AG08396 (cell line): Measurements from ENCODE around the gene AGO3.
A peak's percentile ranks its signal among the peaks of the same experiment; 100 is the strongest.
"Not testable (repeated sequence)": the region's sequence is repeated elsewhere in the genome, so short reads cannot be mapped to it uniquely, and the experiment has no call there.

ENCODE experiments used
- DNase-seq: peaks from one replicate; pipeline ENCODE4 v3.0.0; 2012; ENCODE audit warnings: low spot score, mixed read lengths

AGO3 gene

DNA sequence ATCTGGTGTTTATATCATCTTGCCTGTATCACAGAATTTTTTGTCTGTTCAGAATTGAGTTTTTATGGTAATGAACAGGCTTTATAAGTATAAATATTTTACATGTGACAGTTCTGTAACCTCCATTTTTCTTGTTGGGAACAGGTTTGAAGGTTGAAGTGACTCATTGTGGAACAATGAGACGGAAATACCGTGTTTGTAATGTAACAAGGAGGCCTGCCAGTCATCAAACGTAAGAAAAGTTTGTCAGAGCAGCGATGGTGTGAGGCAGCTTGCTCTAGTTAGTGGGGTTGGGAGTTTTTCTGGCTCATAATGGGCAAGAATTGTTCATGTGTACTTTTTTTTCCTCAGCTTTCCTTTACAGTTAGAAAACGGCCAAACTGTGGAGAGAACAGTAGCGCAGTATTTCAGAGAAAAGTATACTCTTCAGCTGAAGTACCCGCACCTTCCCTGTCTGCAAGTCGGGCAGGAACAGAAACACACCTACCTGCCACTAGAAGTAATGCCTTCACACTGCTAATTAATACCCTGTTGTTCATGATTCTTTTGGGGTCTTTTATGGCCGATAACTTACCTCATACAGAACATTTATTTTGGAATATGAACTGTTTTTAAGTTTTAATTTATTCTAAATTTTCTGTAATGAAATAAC lies 77.8 kb downstream of the AGO3 start:
- DNase-seq = peak; percentile 3

- no peak for DNase-seq
These were observed 83.9 kb downstream of the AGO3 start for GRCh38 chr1:36014722-36015220.

GRCh38 chr1:36016686-36017085 lies 85.8 kb downstream of the AGO3 start:
- DNase-seq = no peak

- no peak for DNase-seq
These were observed 92.3 kb downstream of the AGO3 start for GRCh38 chr1:36023098-36023769.

DNA sequence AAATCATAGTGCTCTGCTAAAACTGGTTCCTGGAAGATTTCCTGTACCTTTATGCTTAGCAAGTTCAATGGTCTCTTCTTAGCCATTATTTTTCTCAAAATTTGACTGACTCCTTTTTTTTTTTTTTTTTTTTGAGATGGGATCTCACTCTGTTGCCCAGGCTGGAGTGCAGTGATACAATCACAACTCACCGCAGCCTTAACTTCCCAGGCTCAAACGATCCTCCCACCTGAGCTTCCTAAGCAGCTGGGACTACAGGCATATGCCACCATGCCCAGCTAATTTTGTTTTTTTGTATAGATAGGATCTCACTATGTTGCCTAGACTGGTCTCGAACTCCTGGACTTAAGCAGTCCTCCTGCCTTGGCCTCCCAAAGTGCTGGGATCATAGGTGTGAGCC lies 93.1 kb downstream of the AGO3 start:
- DNase-seq = not testable (repeated sequence)

DNA sequence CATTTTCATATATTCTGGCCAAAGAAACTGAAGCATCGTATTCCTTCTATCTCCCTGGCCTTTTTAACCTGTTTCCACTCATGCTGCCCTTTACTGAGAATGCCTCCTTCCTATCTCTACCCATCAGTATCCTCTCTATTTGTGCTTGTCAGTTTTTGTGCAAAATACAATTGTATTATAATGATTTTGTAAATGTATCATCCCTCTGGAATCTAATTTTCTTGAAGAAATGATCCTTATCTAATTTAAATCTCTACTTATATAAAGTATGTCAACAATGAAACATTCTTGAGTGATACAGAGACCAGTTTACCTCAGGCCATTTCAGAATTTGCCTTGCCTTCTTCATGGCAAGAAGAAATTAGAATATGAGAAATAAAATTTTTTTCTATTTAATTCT lies 93.9 kb downstream of the AGO3 start:
- DNase-seq = no peak

DNA sequence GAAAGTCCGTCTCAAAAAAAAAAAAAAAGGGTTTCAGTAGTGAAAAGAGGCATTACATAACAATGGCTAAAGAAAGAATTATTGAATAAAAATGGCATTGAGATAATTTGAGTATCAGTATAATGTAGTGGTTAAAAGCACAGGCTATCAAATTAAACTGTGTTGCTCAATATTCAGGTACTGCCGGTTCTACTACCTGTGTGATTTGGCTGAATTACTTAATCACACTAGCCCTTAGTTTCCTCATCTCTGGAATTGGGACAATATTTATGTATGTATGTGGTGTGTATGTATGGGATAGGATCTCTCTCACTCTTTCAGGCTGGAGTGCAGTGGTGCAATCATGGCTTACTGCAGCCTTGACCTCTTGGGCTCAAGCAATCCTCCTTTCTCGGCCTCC lies 96.9 kb downstream of the AGO3 start:
- DNase-seq = no peak

- DNase-seq = no peak
These were observed 100.5 kb downstream of the AGO3 start for GRCh38 chr1:36031441-36031840.

DNA sequence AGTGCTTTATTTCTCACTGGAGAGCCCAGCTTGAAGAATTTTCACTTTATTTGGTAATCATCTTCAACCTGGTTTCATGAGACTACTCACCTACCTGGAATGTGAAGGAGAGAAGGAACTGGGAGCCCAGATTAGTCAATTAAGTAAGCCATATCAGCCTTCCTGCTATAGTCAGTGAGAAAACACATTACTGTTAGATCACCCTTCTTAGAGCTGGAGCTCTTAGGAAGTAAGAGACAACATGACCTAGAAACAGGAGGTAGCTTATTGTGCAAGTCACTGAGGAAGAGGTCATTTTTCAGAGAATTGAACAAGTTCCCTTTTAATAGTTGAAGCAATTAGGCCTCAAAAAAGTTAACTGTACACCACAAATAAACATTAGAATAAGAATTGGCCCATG lies 103.8 kb downstream of the AGO3 start:
- peak; percentile 5 for DNase-seq

DNA sequence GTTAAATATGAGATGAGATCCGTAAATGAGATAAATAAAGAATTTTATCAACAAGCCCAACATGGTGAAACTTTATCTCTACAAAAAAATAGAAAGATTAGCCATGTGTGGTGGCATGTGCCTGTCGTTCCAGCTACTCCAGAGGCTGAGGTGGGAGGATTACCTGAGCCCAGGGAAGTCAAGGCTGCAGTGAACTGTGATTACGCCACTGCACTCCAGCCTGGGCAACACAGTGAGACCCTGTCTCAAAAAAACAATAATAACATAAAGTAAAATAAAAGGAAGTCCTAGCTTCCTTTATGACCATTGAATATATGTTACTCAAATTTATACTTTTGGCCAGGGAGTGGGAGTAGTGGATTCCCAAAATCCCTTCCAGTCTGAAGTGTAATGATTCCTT lies 104.2 kb downstream of the AGO3 start:
- DNase-seq = no peak

- DNase-seq = no peak
These were observed 109.3 kb downstream of the AGO3 start for GRCh38 chr1:36040238-36040637.

DNA sequence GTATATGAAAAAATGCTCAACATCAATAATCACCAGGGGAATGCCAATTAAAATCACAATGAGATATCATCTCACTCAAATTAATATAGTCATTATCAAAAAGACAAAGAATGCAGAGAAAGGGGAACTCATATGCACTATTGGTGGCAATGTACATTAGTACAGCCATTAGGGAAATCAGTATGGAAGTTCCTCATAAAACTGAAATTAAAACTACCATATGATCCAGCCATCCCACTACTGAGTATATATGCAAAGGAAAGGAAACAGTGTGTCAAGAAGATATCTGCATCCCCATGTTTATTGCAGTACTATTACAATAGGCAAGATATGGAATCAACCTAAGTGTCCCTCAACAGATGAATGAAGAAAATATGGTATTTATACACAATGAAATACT lies 120.9 kb downstream of the AGO3 start:
- DNase-seq = no peak

DNA sequence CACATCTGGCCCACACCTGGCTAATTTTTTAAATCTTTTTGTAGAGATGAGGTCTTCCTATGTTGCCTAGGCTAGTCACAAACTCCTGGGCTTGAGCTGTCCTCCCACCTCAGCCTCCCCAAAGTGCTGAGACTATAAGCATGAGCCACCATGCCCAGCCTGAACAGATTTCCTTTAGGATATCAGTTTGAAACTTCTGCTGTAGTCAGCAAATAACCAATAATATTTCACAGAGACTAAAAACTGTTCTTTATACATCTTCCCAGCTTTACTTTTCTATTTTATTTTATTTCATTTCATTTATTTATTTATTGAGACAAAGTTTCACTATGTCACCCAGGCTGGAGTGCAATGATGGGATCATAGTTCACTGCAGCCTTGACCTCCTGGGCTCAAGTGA lies 123.1 kb downstream of the AGO3 start:
- no peak for DNase-seq

GRCh38 chr1:36055706-36056105 lies 124.8 kb downstream of the AGO3 start:
- no peak for DNase-seq

GRCh38 chr1:36062315-36062714 lies 131.4 kb downstream of the AGO3 start:
- DNase-seq = no peak

- DNase-seq = no peak
These were observed 137.0 kb downstream of the AGO3 start for GRCh38 chr1:36067871-36068270.

DNA sequence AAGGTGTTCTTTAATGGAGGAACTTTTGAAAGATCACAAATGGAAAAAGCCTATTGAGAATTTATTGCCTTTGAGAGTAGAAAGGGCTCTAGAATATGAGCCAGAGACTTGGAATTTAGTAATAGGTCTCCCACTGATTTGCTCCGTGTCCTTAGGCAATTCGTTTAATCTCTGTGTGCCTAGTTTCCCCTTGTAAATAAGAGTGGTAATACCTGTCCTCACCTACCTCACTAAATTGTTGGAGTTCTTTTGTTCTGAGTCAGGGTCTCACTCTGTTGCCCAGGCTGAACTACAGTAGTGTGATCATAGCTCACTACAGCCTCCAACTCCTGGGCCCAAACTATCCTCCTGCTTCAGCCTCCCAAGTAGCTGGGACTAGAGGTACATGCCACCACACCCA lies 138.0 kb downstream of the AGO3 start:
- DNase-seq = no peak

GRCh38 chr1:36070349-36070748 lies 139.4 kb downstream of the AGO3 start:
- no peak for DNase-seq

DNA sequence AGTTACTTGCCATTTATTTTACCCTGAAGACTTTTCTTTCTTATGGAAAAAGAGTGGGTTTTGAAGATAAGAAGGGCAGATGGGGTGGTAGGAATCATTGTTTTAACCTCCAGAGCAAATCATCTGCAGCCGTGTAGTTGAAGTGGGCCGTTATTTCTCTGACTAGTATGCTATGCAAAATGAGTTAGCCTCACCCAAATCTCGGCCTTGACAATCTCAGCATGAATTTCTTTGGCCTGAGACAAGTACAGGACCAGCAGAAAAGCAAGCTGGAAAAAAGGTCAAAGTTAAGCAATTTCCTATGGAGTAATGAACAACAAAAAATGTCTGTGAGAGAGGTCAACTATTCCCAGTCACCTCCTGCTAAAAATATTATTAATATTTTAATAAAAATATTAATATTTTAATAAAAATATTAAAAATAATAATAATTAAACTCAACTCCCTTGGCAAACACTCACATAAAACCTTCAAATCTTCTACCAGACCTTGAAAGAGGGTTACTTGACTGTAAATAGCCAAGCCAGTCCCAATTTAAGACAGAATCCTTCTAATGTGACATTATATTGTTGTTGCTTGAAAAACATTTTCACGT lies 146.2 kb downstream of the AGO3 start:
- DNase-seq = no peak

- DNase-seq = no peak
These were observed 149.3 kb downstream of the AGO3 start for GRCh38 chr1:36080236-36080635.

- no peak for DNase-seq
These were observed 149.9 kb downstream of the AGO3 start for GRCh38 chr1:36080801-36081200.

- no peak for DNase-seq
These were observed 151.1 kb downstream of the AGO3 start for GRCh38 chr1:36081926-36082485.

DNA sequence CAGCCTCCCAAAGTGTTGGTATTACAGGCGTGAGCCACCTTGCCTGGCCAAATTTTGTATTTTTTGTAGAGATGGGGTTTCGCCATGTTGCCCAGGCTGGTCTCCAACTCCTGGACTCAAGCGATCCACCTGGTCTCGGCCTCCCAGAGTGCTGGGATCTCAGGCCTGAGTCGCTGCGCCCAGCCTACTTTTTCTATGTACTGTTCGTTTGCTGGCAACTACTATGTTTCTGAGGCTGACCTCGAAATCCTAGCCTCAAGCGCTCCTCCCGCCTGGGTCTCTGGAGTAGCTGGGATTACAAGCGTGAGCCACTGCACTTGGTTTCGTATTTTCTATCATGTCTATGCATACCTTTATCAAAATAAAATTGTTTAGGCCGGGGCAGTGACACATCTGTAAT lies 152.3 kb downstream of the AGO3 start:
- no peak for DNase-seq
